ENCODE results near the gene DCC. TPM values are rescaled to one million over a fixed set of nuclear protein-coding genes. Genes with fewer than 3 reads are reported as not detected.
"Not testable (repeated sequence)": the region's sequence is repeated elsewhere in the genome, so short reads cannot be mapped to it uniquely, and the experiment has no call there.

Gene DCC
- total RNA-seq, 1 donor from 2014 or later, result 1.0 TPM

DNA sequence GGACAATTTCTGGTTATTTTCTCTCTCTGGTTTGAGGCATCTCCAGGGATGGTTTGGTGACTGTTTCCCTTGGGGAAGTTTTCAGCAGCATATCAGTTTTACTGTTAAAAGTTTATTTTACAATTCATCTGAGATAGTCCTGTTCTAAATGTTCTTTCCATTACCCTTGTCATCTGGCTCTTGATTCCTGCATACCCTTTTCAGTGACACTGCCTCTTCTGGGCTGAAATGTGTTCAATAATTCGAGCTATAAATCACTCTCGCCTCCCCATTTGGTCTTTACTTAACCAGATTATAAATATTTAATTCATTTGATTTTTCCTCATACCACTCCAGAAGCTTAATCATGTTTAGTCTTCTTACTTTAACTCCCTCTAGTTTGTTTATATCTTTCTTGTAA is 9.5 kb downstream of the DCC start:
- no peak overlapping the region for H3K4me3 Mint-ChIP-seq
- peaks cover 9% of the 10 kb centered on the region for H3K27me3 Mint-ChIP-seq (ENCODE audit: low read depth)
- peaks cover 10% of the 10 kb centered on the region for H3K4me1 Mint-ChIP-seq
- no peak overlapping the region for H3K27ac Mint-ChIP-seq
- H3K9me3 Mint-ChIP-seq, result no peaks in the 10 kb centered on the region
- DNase-seq (ENCODE audit: low spot score in 2 of 2, unreplicated experiment in 2 of 2), result no peak
- TF ChIP-seq, protein P1, sequence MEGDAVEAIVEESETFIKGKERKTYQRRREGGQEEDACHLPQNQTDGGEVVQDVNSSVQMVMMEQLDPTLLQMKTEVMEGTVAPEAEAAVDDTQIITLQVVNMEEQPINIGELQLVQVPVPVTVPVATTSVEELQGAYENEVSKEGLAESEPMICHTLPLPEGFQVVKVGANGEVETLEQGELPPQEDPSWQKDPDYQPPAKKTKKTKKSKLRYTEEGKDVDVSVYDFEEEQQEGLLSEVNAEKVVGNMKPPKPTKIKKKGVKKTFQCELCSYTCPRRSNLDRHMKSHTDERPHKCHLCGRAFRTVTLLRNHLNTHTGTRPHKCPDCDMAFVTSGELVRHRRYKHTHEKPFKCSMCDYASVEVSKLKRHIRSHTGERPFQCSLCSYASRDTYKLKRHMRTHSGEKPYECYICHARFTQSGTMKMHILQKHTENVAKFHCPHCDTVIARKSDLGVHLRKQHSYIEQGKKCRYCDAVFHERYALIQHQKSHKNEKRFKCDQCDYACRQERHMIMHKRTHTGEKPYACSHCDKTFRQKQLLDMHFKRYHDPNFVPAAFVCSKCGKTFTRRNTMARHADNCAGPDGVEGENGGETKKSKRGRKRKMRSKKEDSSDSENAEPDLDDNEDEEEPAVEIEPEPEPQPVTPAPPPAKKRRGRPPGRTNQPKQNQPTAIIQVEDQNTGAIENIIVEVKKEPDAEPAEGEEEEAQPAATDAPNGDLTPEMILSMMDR (IDR thresholded peaks at IDR 0.05; ENCODE audit: unreplicated experiment), result no peak
- H3K36me3 Mint-ChIP-seq, result no peaks in the 10 kb centered on the region

DNA sequence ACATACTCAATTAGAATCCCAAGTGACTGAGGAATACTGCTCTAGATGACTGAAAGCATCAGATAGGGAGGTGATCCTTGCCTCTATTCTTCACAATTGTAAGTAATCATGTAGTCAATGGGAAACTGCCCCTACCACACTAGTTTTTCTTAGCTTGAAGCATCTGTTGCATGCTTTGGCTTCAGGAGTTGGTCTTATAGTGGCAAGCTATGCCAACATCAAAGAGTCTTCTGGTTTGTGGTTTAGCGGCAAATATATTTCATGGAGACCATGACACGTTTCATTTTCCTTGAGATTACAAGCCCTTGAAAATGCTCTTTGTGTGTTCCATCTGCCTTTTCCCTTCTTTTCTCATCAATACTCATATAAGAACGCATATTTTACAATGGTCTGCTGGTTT is 12.9 kb downstream of the DCC start:
- H3K4me1 Mint-ChIP-seq, result no peaks in the 10 kb centered on the region
- no peak overlapping the region for H3K27ac Mint-ChIP-seq
- H3K36me3 Mint-ChIP-seq, result no peaks in the 10 kb centered on the region
- DNase-seq (ENCODE audit: low spot score in 2 of 2, unreplicated experiment in 2 of 2), result no peak
- TF ChIP-seq, protein P1 (IDR thresholded peaks at IDR 0.05; ENCODE audit: unreplicated experiment), result no peak
- no peaks in the 10 kb centered on the region for H3K9me3 Mint-ChIP-seq
- H3K4me3 Mint-ChIP-seq, result no peak overlapping the region
- peaks cover 16% of the 10 kb centered on the region for H3K27me3 Mint-ChIP-seq (ENCODE audit: low read depth)

DNA sequence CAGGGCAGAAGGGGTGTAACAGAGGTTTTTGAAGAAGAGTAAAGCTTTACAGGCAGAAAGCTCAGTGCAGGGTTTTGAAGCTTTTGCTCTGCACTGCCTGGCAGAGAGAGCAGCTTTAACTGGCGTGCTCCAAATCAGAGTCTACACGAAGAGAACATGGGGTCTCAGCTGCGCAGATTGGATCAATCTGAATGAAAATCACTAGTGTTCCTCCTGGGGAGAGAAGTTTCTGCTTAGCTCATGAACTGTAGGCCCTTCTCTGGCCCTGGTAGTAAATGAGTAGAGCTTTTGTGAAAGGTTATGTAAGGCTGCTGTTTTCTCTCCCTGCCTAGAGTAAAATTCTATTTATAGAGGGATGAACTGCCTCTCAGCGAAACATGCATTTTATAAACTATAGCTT is 13.6 kb downstream of the DCC start:
- no peaks in the 10 kb centered on the region for H3K36me3 Mint-ChIP-seq
- peaks cover 16% of the 10 kb centered on the region for H3K27me3 Mint-ChIP-seq (ENCODE audit: low read depth)
- TF ChIP-seq, protein P1 (IDR thresholded peaks at IDR 0.05; ENCODE audit: unreplicated experiment), result no peak
- no peaks in the 10 kb centered on the region for H3K4me1 Mint-ChIP-seq
- H3K4me3 Mint-ChIP-seq, result no peak overlapping the region
- DNase-seq (ENCODE audit: low spot score in 2 of 2, unreplicated experiment in 2 of 2), result no peak
- no peaks in the 10 kb centered on the region for H3K9me3 Mint-ChIP-seq
- no peak overlapping the region for H3K27ac Mint-ChIP-seq

DNA sequence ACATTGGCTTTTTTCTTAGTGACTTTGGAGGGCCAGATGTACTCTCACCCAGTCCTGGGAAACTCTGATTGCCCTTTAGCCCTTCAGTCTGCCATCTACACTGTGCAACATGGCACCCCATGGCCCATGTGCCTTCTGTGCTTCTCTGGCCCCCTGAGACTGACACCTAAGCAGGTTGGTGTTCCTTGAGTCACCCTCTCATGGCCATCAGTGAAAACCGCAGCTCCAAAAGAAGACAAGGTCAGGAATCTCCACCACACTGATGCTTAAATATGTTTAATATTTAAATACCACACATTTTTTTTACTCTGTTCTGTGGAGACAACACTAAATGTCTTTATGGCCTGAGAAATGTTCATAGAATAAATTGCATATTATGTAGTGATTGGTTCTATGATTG is 23.9 kb downstream of the DCC start:
- no peak for DNase-seq (ENCODE audit: low spot score in 2 of 2, unreplicated experiment in 2 of 2)
- peaks cover 2% of the 10 kb centered on the region for H3K27me3 Mint-ChIP-seq (ENCODE audit: low read depth)
- no peak overlapping the region for H3K4me3 Mint-ChIP-seq
- TF ChIP-seq, protein P1 (IDR thresholded peaks at IDR 0.05; ENCODE audit: unreplicated experiment), result no peak
- H3K4me1 Mint-ChIP-seq, result peaks cover 3% of the 10 kb centered on the region
- no peaks in the 10 kb centered on the region for H3K36me3 Mint-ChIP-seq
- H3K27ac Mint-ChIP-seq, result no peak overlapping the region
- H3K9me3 Mint-ChIP-seq, result peaks cover 3% of the 10 kb centered on the region

DNA sequence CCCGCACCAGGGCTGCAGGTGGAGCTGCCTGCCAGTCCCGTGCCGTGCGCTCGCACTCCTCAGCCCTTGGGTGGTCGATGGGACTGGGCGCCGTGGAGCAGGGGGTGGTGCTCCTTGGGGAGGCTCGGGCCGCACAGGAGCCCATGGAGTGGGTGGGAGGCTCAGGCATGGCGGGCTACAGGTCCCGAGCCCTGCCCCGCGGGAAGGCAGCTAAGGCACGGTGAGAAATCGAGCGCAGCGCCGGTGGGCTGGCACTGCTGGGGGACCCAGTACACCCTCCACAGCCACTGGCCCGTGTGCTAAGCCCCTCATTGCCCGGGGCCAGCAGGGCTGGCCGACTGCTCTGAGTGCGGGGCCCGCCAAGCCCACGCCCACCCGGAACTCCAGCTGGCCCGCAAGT is 26.9 kb downstream of the DCC start:
- peaks cover 19% of the 10 kb centered on the region for H3K27me3 Mint-ChIP-seq (ENCODE audit: low read depth)
- H3K36me3 Mint-ChIP-seq; H3K9me3 Mint-ChIP-seq; H3K4me1 Mint-ChIP-seq; H3K27ac Mint-ChIP-seq; H3K4me3 Mint-ChIP-seq; DNase-seq (ENCODE audit: low spot score in 2 of 2, unreplicated experiment in 2 of 2): not testable (repeated sequence)

DNA sequence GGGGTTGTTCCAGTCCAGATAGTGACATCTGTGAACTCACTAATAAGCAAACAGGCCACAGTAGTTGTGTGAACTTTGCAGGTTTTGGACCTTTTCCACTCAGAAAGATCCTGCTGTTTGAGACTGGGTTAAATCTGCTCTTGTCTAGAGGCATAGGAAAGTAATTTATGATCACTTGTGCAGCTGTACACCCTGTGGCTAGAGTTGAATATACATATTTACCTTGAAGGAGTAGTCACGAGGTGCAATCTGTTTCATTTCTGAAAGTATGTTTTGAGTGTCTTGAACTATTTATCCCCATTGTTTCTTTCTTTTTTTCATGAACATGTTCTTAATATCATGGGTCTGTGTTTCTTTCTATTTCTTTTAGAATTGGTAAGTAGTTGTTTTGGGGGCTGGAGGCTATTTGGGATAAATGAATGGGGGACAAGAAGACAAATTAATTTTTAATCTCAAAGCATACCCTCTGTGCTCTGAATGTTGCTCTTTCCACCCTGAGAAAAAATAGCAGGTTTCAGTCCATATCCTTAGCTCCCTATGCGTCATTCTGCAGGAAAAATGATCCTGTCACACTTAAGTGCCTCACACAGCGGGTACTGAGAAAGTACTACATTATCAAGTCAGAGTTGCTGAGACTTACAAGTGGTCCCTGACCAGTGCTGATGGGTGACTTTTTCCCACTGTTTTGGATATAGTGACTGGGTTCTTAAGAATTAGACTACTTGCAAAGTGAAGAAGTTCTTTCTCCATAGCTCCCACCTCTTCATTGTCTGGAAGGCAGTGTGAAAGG is 28.2 kb downstream of the DCC start:
- H3K27me3 Mint-ChIP-seq (ENCODE audit: low read depth), result peaks cover 27% of the 10 kb centered on the region
- DNase-seq (ENCODE audit: low spot score in 2 of 2, unreplicated experiment in 2 of 2), result no peak
- no peak overlapping the region for H3K27ac Mint-ChIP-seq
- H3K4me1 Mint-ChIP-seq, result peaks cover 3% of the 10 kb centered on the region
- no peak overlapping the region for H3K4me3 Mint-ChIP-seq
- H3K36me3 Mint-ChIP-seq, result no peaks in the 10 kb centered on the region
- TF ChIP-seq, protein P1 (IDR thresholded peaks at IDR 0.05; ENCODE audit: unreplicated experiment), result no peak
- peaks cover 3% of the 10 kb centered on the region for H3K9me3 Mint-ChIP-seq
